A673 (cell line): Measurements from ENCODE around the gene SFRP4. TPM values are rescaled to one million over a fixed set of nuclear protein-coding genes. Genes with fewer than 3 reads are reported as not detected.

Source experiments
- BruUV-seq: library from RNA; stranded (reverse); fragments of 400-500 nt; replicated peaks from 2 replicates; lab custom pipeline; 2021; lab: Mats Ljungman, UMichigan
- CTCF ChIA-PET: fragments of 300-600 bp; sonication (Branson Sonifier 250); formaldehyde crosslinking; loops from one replicate; lab custom pipeline; 2022; ENCODE audit warnings: antibody characterized with exemption; lab: Charles Lee
- POLR2A ChIA-PET: fragments of 300-600 bp; sonication (Branson Sonifier 250); formaldehyde crosslinking; loops from one replicate; lab custom pipeline; 2022; ENCODE audit warnings: antibody characterized with exemption; ENCODE audit not compliant: low non-redundant PET; lab: Charles Lee
- DNase-seq: peaks from one replicate; pipeline ENCODE4 v3.0.0-alpha.2; 2015; ENCODE audit warnings: low spot score
- H3K27ac ChIP-seq: fragments of 200-600 bp; sonication (generic); 2 replicates; pipeline ENCODE4 v1.5.1; 2016; ENCODE audit warnings: mixed run types, low read depth, mild to moderate bottlenecking, mixed read lengths, antibody characterized with exemption, low read length; ENCODE audit not compliant: poor library complexity, severe bottlenecking
- H3K27me3 ChIP-seq: fragments of 200-600 bp; sonication (generic); replicated peaks from 2 replicates; pipeline ENCODE4 v1.6.1; 2017; ENCODE audit warnings: mixed run types, low read depth, mild to moderate bottlenecking, mixed read lengths, antibody characterized with exemption, low read length; ENCODE audit not compliant: insufficient read depth, poor library complexity
- H3K36me3 ChIP-seq: fragments of 200-600 bp; sonication (generic); 2 replicates; pipeline ENCODE4 v1.6.1; 2016; ENCODE audit warnings: mixed run types, mild to moderate bottlenecking, mixed read lengths, antibody characterized with exemption, low read length; ENCODE audit not compliant: insufficient read depth, poor library complexity, severe bottlenecking
- H3K4me1 ChIP-seq: fragments of 200-600 bp; sonication (generic); 2 replicates; pipeline ENCODE4 v1.6.1; 2017; ENCODE audit warnings: mixed run types, mild to moderate bottlenecking, mixed read lengths, antibody characterized with exemption, low read length; ENCODE audit not compliant: insufficient read depth, poor library complexity, severe bottlenecking
- H3K4me3 ChIP-seq: fragments of 200-600 bp; sonication (generic); 2 replicates; pipeline ENCODE4 v1.5.1; 2016; ENCODE audit warnings: low read depth, mixed run types, mild to moderate bottlenecking, mixed read lengths, low read length; ENCODE audit not compliant: poor library complexity, severe bottlenecking
- H3K9me3 ChIP-seq: fragments of 200-600 bp; sonication (generic); 2 replicates; pipeline ENCODE4 v1.6.1; 2016; ENCODE audit warnings: mixed run types, low read depth, mild to moderate bottlenecking, mixed read lengths, antibody characterized with exemption, low read length; ENCODE audit not compliant: poor library complexity, severe bottlenecking
- CTCF ChIP-seq: fragments of 300-800, 200-600 bp; sonication (generic); conservative IDR thresholded peaks from 2 replicates; pipeline ENCODE4 v1.5.1; 2017; ENCODE audit warnings: low read depth, mild to moderate bottlenecking, antibody characterized with exemption, low read length, moderate library complexity, mixed read lengths
- EZH2 ChIP-seq: fragments of 200-600 bp; sonication (generic); IDR thresholded peaks from 2 replicates; pipeline ENCODE4 v1.6.1; 2017; ENCODE audit warnings: borderline replicate concordance, low read depth, mild to moderate bottlenecking, mixed read lengths, antibody characterized with exemption, low read length; ENCODE audit not compliant: poor library complexity, severe bottlenecking
- intact Hi-C: fragments of 100-400 bp; cut with micrococcal nuclease; formaldehyde crosslinking; loops from one replicate; pipeline ENCODE4 v1.10.0; 2022; ENCODE audit not compliant: unreplicated experiment
- total RNA-seq: library from RNA; stranded (reverse); gene quantifications from 2 replicates; pipeline ENCODE4 v1.2.3, GENCODE V29; 2021

The SFRP4 gene
- total RNA-seq, 1 experiment from 2014 or later, result not detected

GRCh38 chr7:37945336-37945735, 28.7 kb upstream of the SFRP4 start:
- ChIA-PET POLR2A (no interaction called here), CTCF (interaction anchor here (0.5 kb wide), 1 partner anchor 44 kb away, joined by 4 read pairs; no protein-coding TSS in a partner anchor)
- no TSS peak for BruUV-seq
- peak; percentile 9 for DNase-seq
- no peaks in the 10 kb centered on the region for H3K27me3 ChIP-seq
- no peak overlapping the region for H3K4me3 ChIP-seq
- intact Hi-C loops, result no loop called here
- H3K4me1 ChIP-seq, result no peaks in the 10 kb centered on the region
- H3K27ac ChIP-seq, result no peak overlapping the region
- TF ChIP-seq EZH2 (no peak), CTCF (no peak)
- no peaks in the 10 kb centered on the region for H3K36me3 ChIP-seq
- no peaks in the 10 kb centered on the region for H3K9me3 ChIP-seq

DNA sequence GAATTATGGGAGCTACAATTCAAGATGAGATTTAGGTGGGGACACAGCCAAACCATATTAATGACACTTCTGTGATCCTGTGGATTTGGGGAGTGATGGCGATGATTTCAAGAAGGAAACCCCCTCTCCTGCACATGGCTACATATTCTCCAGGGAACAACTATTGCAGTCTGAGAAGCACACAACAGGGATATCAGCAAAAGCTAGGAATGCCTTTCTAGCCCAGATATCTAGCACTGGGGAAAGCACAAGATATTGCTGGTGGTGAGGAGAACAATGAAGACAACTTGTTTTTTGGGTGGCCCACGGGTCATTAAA, 28.1 kb upstream of the SFRP4 start:
- intact Hi-C loops, result no loop called here
- POLR2A ChIA-PET, result no interaction called here
- TF ChIP-seq EZH2, result no peak
- TF ChIP-seq CTCF, result no peak
- CTCF ChIA-PET, result no interaction called here
- no peaks in the 10 kb centered on the region for H3K36me3 ChIP-seq
- H3K4me1 ChIP-seq, result no peaks in the 10 kb centered on the region
- BruUV-seq, result no TSS peak
- H3K9me3 ChIP-seq, result no peaks in the 10 kb centered on the region
- H3K27ac ChIP-seq, result no peak overlapping the region
- H3K27me3 ChIP-seq, result no peaks in the 10 kb centered on the region
- H3K4me3 ChIP-seq, result no peak overlapping the region
- DNase-seq, result no peak

GRCh38 chr7:37943905-37944736, 27.5 kb upstream of the SFRP4 start:
- BruUV-seq, result no TSS peak
- H3K4me1 ChIP-seq, result no peaks in the 10 kb centered on the region
- intact Hi-C loops, result no loop called here
- ChIA-PET POLR2A (no interaction called here), CTCF (no interaction called here)
- TF ChIP-seq CTCF, result no peak
- TF ChIP-seq EZH2, result no peak
- H3K9me3 ChIP-seq, result no peaks in the 10 kb centered on the region
- DNase-seq, result no peak
- no peaks in the 10 kb centered on the region for H3K36me3 ChIP-seq
- H3K27me3 ChIP-seq, result no peaks in the 10 kb centered on the region
- H3K4me3 ChIP-seq, result no peak overlapping the region
- no peak overlapping the region for H3K27ac ChIP-seq
